Measurements from ENCODE around the gene WASF2. TPM values are rescaled to one million over a fixed set of nuclear protein-coding genes. Genes with fewer than 3 reads are reported as not detected.
A peak's percentile ranks its signal among the peaks of the same experiment; 100 is the strongest.
"Not testable (repeated sequence)": the region's sequence is repeated elsewhere in the genome, so short reads cannot be mapped to it uniquely, and the experiment has no call there.

The WASF2 gene
- total and polyA plus RNA-seq, 5 donors, result 22.1 to 77.9 (median 69.4) TPM

DNA sequence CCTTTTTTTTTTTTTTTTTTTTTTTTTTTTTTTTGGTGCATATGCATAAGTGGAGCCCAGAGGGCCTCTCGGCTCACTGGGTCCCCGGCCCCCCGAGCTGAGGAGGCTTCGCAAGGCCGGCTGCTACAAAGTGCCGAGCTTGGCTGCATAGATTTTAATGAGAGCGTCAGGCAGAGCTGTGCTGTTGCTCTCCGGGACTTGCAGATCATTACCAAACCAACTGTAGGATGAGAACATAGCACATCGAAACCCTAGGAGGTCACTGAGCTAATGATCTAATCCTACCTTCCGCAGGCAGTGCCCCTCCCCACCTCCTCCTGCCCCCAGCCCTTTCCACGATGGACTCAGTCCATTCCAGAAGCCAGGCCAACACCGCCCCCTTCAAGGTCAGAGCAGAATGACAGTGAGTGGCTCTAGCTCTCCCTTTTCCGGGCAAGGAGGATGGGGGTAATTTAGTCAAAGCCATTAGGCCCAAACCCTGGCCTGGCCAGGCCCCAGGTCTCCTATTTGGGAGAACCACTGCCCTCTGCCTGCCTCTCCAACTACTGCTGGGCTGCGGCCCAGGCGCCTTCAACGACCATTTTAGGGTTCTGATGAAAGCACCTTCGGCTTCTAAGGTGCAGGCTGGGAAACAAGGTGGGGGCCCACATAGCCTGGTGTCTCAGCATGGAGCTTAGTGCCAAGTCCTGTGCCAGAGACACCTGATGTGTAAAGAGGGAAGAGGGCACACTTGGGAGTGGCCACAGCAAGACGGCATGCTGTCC lies 84.2 kb downstream of the WASF2 start:
- ATAC-seq; intact Hi-C loops (cut with DNase I): not testable (repeated sequence)

DNA sequence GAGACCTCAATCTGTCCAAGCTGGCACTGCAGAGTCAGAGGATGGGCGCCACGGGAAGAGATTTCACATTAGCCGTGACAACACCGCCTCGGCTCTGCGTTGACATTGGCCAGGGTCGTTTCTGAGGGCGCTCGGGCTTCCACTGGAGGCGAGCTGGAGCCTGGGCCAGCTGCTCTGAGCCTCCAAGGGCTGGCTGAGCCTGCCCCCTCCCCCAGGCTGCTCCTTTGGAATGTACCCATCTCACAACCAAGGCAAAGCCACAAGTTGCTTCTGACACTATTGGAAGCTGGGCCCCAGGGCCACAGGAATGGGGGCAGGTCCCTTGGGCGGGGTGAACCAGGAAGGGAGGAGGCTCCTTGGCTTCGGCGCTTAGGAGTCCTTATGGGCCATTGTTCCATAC lies 84.9 kb downstream of the WASF2 start:
- intact Hi-C loops (cut with DNase I), result no loop called here
- H3K27ac ChIP-seq (ENCODE audit: low read length), result peak overlapping the region; percentile 85
- H3K9me3 ChIP-seq (ENCODE audit: control insufficient read depth, low read length), result no peaks in the 10 kb centered on the region
- no peak overlapping the region for H3K4me3 ChIP-seq (ENCODE audit: low read length)
- peak; percentile 74 to 87 (median 81) for DNase-seq
- H3K27me3 ChIP-seq (ENCODE audit: control insufficient read depth, insufficient read depth), result no peaks in the 10 kb centered on the region
- peaks cover 25% of the 10 kb centered on the region for H3K4me1 ChIP-seq (ENCODE audit: control insufficient read depth, insufficient read depth, low read length)
- 33% methylated on average over 13 of the region's 13 CpGs for WGBS
- peak; percentile 30 to 53 for ATAC-seq

More for the DNA sequence above, 84.2 kb downstream of the WASF2 start:
- not testable (repeated sequence) for H3K9me3 ChIP-seq (ENCODE audit: control insufficient read depth, low read length); H3K4me3 ChIP-seq (ENCODE audit: low read length); H3K27me3 ChIP-seq (ENCODE audit: control insufficient read depth, insufficient read depth)
- peak in 2 of 3 donors; percentile 66 to 73 for DNase-seq
- WGBS, result 54% methylated on average over 17 of the region's 18 CpGs
- Histone ChIP-seq H3K4me1 (ENCODE audit: control insufficient read depth, insufficient read depth, low read length) (peaks cover 25% of the 10 kb centered on the region), H3K27ac (ENCODE audit: low read length) (peak overlapping the region; percentile 66)

DNA sequence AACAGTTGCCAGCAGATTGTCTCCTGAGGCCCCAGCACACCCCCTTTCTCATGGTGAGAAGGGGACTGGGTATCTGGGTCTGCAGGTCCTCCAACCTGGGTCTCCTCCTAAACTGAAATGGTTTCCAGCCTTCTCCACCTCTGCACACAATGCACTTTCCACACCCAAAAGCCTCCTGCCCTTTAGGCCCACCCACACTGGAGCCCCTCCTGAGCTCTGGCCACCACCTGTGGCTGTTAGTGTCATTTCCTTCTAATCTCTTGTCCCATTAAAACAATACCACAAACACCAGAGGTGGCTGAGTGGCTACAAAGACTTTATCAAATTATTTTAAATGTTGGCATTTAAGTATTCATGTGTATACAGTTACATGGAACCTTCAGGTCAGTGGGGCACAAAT lies 86.0 kb downstream of the WASF2 start:
- intact Hi-C loops (cut with DNase I), result loop anchor here in 3 of 4 donors (5.0 kb wide), 3 partner anchors 37 to 203 kb away; partner anchors contain the start of genes AHDC1 (in 1 of the 3) and MAP3K6 (in 1 of the 3)
- Histone ChIP-seq H3K27ac (ENCODE audit: low read length) (peak overlapping the region; percentile 84), H3K27me3 (ENCODE audit: control insufficient read depth, insufficient read depth) (no peaks in the 10 kb centered on the region), H3K4me1 (ENCODE audit: control insufficient read depth, insufficient read depth, low read length) (peaks cover 34% of the 10 kb centered on the region), H3K4me3 (ENCODE audit: low read length) (no peak overlapping the region), H3K9me3 (ENCODE audit: control insufficient read depth, low read length) (no peaks in the 10 kb centered on the region)
- ATAC-seq (no peak), DNase-seq (peak in 1 of 3 donors; percentile 49)

DNA sequence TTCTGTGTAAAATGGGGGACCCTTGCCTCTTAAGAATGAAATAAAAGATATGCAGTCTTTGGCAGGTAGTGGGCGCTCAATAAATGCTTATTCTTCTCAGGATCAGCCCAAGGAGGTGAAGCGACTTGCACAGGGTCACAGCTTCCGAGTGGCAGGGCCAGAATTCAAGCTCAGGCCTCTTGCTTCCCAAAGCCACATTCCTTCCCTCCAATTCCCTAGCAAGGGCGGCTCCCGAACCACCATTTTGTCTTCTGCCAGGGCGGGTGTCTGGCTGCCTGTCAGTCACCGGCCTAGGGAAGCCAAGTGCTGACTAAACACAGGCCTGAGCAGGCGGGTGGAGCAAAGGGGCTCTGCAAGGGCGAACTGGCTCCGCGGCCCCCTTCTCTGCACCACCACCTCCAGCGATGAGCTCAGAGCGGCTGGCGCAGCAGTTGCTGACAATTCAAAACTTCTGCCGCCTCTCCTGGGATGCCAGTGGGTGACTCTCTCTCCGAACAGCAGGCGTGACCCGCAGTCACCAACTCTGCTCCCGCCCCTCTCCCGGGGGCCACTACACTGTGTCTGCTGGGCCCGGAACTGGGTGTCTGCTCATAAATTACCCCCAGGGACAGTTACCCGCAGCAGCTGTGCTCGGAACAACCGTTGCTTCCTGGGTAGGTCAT lies 86.8 kb downstream of the WASF2 start:
- peak overlapping the region; percentile 84 for H3K27ac ChIP-seq (ENCODE audit: low read length)
- ATAC-seq (peak; percentile 59 to 63), DNase-seq (peak; percentile 82 to 92 (median 92))
- intact Hi-C loops (cut with DNase I), result loop anchor here in 3 of 4 donors (5.0 kb wide), 3 partner anchors 36 to 204 kb away; partner anchors contain the start of genes AHDC1 (in 1 of the 3) and MAP3K6 (in 1 of the 3)
- H3K4me3 ChIP-seq (ENCODE audit: low read length), result no peak overlapping the region
- peaks cover 34% of the 10 kb centered on the region for H3K4me1 ChIP-seq (ENCODE audit: control insufficient read depth, insufficient read depth, low read length)
- no peaks in the 10 kb centered on the region for H3K9me3 ChIP-seq (ENCODE audit: control insufficient read depth, low read length)
- H3K27me3 ChIP-seq (ENCODE audit: control insufficient read depth, insufficient read depth), result no peaks in the 10 kb centered on the region
- WGBS, result 27% methylated on average over 24 of the region's 24 CpGs

DNA sequence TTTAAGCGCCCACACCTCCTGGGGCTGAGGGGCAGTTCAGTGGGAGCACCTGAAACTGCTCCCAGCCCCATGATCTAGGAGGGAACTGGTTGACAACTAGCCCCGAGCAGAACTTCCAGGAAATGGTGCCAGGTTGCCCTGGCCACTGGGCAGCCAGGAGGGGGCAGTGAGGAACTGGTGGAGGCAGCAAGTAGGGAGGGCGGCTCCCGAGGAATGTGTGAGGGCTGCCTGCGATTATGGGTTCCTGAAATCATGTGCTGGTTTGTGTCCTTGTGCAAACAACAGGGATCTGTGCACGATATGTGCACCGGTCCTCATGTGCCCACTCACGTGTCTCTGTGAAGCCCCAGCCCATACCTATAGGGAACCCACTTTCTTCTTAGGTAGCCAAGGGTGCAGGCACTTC lies 87.6 kb downstream of the WASF2 start:
- Histone ChIP-seq H3K4me3 (ENCODE audit: low read length) (no peak overlapping the region), H3K4me1 (ENCODE audit: control insufficient read depth, insufficient read depth, low read length) (peaks cover 34% of the 10 kb centered on the region), H3K27me3 (ENCODE audit: control insufficient read depth, insufficient read depth) (no peaks in the 10 kb centered on the region), H3K9me3 (ENCODE audit: control insufficient read depth, low read length) (no peaks in the 10 kb centered on the region), H3K27ac (ENCODE audit: low read length) (peak overlapping the region; percentile 84)
- peak; percentile 76 to 92 (median 91) for DNase-seq
- WGBS, result 25% methylated on average over 8 of the region's 8 CpGs
- peak; percentile 31 to 53 for ATAC-seq
- intact Hi-C loops (cut with DNase I), result loop anchor here in 3 of 4 donors (5.0 kb wide), 3 partner anchors 35 to 205 kb away; partner anchors contain the start of genes AHDC1 (in 1 of the 3) and MAP3K6 (in 1 of the 3)

DNA sequence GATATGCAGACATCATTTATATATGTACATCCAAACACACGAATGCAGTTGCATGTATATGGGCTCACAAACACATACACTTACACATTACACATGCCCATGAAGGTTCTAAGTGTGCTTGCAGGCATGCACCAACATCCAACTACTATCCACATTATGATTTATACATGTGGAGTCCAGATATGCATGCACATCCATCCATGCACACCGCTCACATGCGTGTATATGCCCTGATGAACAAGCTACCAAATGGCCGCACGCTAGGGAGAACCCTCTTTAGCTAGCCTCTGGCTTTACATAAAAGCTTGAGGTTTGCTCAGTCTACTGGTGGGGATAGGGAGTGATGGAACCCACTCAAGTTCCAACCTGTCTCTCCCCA lies 89.0 kb downstream of the WASF2 start:
- intact Hi-C loops (cut with DNase I), result loop anchor here (2.0 to 5.0 kb wide), 4 partner anchors 34 to 206 kb away; partner anchors contain the start of genes AHDC1 (in 1 of the 4) and MAP3K6 (in 1 of the 4)
- Histone ChIP-seq H3K9me3 (ENCODE audit: control insufficient read depth, low read length) (no peaks in the 10 kb centered on the region), H3K4me3 (ENCODE audit: low read length) (no peak overlapping the region), H3K27ac (ENCODE audit: low read length) (no peak overlapping the region), H3K27me3 (ENCODE audit: control insufficient read depth, insufficient read depth) (no peaks in the 10 kb centered on the region), H3K4me1 (ENCODE audit: control insufficient read depth, insufficient read depth, low read length) (peaks cover 31% of the 10 kb centered on the region)
- WGBS, result 89% methylated on average over 5 of the region's 5 CpGs
- DNase-seq, result no peak
- ATAC-seq, result no peak

DNA sequence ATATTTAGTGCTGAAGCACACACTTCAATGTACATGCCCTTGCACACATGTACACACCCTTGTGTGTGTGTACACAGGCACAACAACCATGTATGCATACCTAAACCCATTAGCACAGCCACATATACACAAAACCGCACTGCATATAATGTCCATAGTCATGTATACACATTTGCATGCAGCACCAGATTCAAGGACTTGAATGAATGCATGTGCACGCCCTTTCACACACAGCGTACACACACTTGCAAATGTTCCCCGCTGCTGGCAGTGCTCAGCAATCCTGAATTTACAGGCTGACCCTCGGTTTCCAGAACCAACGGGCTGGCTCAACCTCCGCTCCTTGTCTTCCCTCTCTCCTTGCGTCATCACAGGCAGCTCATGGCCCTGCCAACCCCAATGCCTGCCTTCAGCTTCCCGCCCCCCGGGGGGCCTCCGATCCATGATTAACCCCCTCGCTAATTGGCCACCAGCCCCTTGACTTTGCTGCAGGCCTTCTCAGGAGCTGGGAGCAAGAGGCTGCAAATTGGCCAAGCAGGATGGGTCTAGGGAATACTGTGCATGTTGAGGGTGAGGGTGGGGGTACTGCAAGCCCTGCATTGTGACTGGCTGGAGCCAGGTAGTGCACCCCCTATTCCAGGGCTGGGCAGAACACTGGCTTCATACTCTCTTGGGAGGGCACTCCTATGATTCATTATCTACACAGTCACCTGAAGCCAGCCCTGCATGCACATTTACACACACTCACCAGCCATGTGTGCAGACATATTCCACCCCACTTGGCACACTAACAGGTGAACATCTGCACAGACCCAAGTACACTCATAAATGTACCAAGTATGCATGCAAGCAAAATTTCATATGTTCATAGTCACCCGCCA lies 89.6 kb downstream of the WASF2 start:
- Histone ChIP-seq H3K27ac (ENCODE audit: low read length) (no peak overlapping the region), H3K27me3 (ENCODE audit: control insufficient read depth, insufficient read depth) (no peaks in the 10 kb centered on the region), H3K4me1 (ENCODE audit: control insufficient read depth, insufficient read depth, low read length) (peaks cover 30% of the 10 kb centered on the region), H3K4me3 (ENCODE audit: low read length) (no peak overlapping the region), H3K9me3 (ENCODE audit: control insufficient read depth, low read length) (no peaks in the 10 kb centered on the region)
- DNase-seq (peak in 1 of 3 donors; percentile 72), ATAC-seq (no peak)
- intact Hi-C loops (cut with DNase I), result loop anchor here (2.0 to 5.0 kb wide), 4 partner anchors 33 to 207 kb away; partner anchors contain the start of genes AHDC1 (in 1 of the 4) and MAP3K6 (in 1 of the 4)
- 40% methylated on average over 13 of the region's 13 CpGs for WGBS

DNA sequence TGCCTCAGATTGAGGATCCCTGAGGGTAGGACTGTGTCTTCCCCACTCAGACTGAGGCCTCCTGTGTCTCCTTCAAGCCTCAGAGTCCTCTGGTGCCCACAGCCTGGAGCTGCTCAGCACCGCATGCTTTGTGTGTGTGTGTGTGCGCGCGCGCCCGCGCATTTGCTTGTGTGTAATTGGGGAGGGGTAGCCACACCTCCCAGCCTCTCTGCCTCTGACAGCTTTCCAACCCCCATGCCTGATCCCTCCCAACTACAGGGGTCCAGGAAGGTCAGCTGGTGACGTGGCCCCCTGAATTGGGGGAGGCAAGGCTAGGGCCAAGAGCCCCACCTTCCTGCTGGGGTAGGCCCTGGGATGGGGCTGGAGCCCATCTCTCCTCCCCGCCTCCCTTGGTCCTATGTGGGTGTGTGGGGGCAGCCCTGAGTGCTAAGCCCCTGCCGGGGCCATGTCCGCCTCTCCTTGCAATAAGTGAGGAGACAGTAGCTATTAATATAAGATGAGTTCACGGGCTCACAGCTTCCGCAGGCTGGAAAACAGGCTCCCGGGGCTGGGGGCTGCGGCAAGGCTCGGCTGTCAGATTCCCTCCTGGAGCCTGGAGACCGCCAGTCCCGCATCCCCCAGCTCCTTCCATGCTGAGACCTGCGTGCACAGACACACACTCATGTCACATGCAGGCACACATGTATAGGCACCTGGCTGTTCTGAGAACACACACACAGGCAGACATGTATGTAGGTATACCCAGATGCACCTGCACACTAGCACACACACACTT lies 90.5 kb downstream of the WASF2 start:
- Histone ChIP-seq H3K9me3 (ENCODE audit: control insufficient read depth, low read length) (no peaks in the 10 kb centered on the region), H3K27me3 (ENCODE audit: control insufficient read depth, insufficient read depth) (no peaks in the 10 kb centered on the region), H3K27ac (ENCODE audit: low read length) (no peak overlapping the region), H3K4me3 (ENCODE audit: low read length) (no peak overlapping the region), H3K4me1 (ENCODE audit: control insufficient read depth, insufficient read depth, low read length) (peaks cover 23% of the 10 kb centered on the region)
- DNase-seq, result peak in 2 of 3 donors; percentile 70 to 76
- ATAC-seq, result no peak
- WGBS, result 33% methylated on average over 19 of the region's 19 CpGs
- intact Hi-C loops (cut with DNase I), result loop anchor here (2.0 to 10.0 kb wide), 5 partner anchors 32 to 265 kb away; partner anchors contain the start of genes AHDC1 (in 1 of the 4) and MAP3K6 (in 1 of the 4)

DNA sequence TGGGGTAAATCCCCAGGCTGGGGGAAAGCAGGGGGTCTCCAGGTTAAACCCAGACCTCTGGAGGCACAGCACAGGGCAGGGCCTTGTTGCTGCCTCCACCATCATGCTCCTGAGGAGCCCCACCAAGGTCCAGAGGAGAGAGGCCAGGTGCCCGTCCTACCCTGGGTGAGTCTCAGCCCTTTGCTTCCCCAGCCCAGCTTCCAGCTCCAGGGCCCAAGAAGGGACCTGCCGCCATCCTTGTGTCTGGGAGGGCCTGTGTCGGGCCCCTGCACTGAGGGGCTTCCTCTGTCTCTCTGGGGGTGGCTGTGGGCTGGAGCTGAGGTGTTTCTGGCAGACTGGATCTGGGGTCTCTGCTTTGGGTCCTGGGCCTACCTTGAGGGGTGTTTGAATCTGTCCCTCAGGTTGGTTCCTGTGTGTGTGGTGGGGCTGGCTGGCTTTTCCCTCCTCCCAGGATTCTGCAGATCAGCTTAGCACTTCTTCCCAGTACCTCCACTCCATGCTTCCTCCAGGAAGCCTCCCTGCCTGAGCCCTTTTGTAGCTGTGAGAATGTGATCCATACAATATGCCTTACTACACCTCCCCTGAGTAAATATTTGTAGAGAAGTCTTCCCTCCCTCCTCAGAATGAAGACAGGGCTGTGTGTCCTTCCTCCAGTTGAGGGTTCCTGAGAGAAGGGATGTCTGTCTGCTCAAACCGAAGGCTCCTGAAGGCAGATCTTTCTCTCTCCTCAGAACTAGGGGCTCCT lies 91.4 kb downstream of the WASF2 start:
- WGBS, result 76% methylated on average over 4 of the region's 4 CpGs
- intact Hi-C loops (cut with DNase I), result loop anchor here in 1 of 4 donors (10.0 kb wide), 1 partner anchor 266 kb away; no protein-coding TSS in a partner anchor
- H3K27me3 ChIP-seq (ENCODE audit: control insufficient read depth, insufficient read depth), result no peaks in the 10 kb centered on the region
- DNase-seq (no peak), ATAC-seq (no peak)
- H3K27ac ChIP-seq (ENCODE audit: low read length), result no peak overlapping the region
- H3K4me1 ChIP-seq (ENCODE audit: control insufficient read depth, insufficient read depth, low read length), result peaks cover 20% of the 10 kb centered on the region
- H3K4me3 ChIP-seq (ENCODE audit: low read length), result no peak overlapping the region
- no peaks in the 10 kb centered on the region for H3K9me3 ChIP-seq (ENCODE audit: control insufficient read depth, low read length)
